ENCODE data around the gene XDH. TPM values are rescaled to one million over a fixed set of nuclear protein-coding genes. Genes with fewer than 3 reads are reported as not detected.

The XDH gene
- total RNA-seq, 1 experiment from 2014 or later: 0.91 TPM

DNA sequence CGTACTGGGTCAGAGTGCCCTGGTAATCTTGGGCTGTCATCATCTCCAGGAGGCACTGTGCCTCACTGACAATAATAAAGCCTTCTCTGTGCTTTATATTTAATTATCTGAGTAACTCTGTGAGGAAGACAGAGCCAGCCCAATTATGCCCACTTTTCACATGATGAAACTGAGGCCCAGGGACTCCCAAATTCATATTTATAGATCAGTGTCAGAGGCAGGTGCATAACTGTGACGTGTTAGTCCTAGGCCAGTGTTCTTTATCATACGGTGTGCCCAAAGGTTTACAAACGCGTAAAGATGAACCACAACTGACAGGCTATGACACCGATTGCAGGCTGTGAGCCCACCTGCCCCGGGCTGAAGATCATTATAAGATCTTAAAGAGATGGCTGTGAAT lies 65.4 kb downstream of the XDH start:
- Histone ChIP-seq H3K4me1 (ENCODE audit: insufficient read depth, low read length) (no peaks in the 10 kb centered on the region), H2AFZ (ENCODE audit: low read length) (no peak overlapping the region), H3K9ac (ENCODE audit: low read length) (no peak overlapping the region), H3K4me2 (ENCODE audit: low read length) (no peak overlapping the region), H3K36me3 (ENCODE audit: low read depth, low read length) (no peaks in the 10 kb centered on the region), H3K4me3 (ENCODE audit: low read length) (no peak overlapping the region), H3K79me2 (ENCODE audit: low read length) (no peaks in the 10 kb centered on the region), H3K27me3 (ENCODE audit: low read length) (no peaks in the 10 kb centered on the region), H3F3A (ENCODE audit: low read length, unreplicated experiment) (no peaks in the 10 kb centered on the region), H3K9me2 (replicated peaks; ENCODE audit: low read length) (no peaks in the 10 kb centered on the region), H3K9me3 (ENCODE audit: low read length) (no peaks in the 10 kb centered on the region), H4K20me1 (ENCODE audit: low read length) (no peaks in the 10 kb centered on the region), H3K27ac (ENCODE audit: low read length) (no peak overlapping the region)
- no TSS peak for BruUV-seq (replicated peaks)
- ATAC-seq (no peak), DNase-seq (no peak)
- ChIA-PET CTCF (no interaction called here), POLR2A (ENCODE audit: unreplicated experiment) (no interaction called here)
- intact Hi-C loops (cut with micrococcal nuclease): no loop called here
- TF ChIP-seq EZH2 (IDR thresholded peaks at IDR 0.05; ENCODE audit: low read length, unreplicated experiment) (no peak), EZH2phosphoT487 (IDR thresholded peaks at IDR 0.05; ENCODE audit: borderline replicate concordance, low read length) (no peak)
- TF ChIP-seq, protein P1, sequence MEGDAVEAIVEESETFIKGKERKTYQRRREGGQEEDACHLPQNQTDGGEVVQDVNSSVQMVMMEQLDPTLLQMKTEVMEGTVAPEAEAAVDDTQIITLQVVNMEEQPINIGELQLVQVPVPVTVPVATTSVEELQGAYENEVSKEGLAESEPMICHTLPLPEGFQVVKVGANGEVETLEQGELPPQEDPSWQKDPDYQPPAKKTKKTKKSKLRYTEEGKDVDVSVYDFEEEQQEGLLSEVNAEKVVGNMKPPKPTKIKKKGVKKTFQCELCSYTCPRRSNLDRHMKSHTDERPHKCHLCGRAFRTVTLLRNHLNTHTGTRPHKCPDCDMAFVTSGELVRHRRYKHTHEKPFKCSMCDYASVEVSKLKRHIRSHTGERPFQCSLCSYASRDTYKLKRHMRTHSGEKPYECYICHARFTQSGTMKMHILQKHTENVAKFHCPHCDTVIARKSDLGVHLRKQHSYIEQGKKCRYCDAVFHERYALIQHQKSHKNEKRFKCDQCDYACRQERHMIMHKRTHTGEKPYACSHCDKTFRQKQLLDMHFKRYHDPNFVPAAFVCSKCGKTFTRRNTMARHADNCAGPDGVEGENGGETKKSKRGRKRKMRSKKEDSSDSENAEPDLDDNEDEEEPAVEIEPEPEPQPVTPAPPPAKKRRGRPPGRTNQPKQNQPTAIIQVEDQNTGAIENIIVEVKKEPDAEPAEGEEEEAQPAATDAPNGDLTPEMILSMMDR (conservative IDR thresholded peaks at IDR 0.05; ENCODE audit: low read depth, low read length): no peak

DNA sequence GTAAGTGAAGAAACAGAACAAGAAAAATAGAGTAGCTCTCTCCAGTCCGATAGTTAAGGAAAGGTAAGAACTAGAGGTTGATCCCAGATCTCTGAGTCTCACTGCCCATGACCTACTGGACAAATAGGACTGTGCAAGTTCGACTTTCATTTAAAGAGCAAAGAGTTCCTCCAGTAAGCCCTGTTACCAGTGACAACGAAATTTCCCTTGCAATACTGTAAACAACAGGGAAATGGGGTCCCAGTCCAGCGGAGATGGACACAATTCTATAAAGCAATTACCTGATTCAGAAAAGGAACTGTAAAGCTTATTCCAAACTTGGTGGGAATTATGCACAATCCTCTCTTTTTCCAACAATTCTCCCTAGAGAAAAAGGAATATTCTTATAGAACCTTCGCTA lies 65.9 kb downstream of the XDH start:
- ATAC-seq (no peak), DNase-seq (no peak)
- H3K4me1 ChIP-seq (ENCODE audit: insufficient read depth, low read length): no peaks in the 10 kb centered on the region
- no peaks in the 10 kb centered on the region for H3K9me3 ChIP-seq (ENCODE audit: low read length)
- no peaks in the 10 kb centered on the region for H3K36me3 ChIP-seq (ENCODE audit: low read depth, low read length)
- H3F3A ChIP-seq (ENCODE audit: low read length, unreplicated experiment): no peaks in the 10 kb centered on the region
- no peak overlapping the region for H3K4me3 ChIP-seq (ENCODE audit: low read length)
- H3K79me2 ChIP-seq (ENCODE audit: low read length): no peaks in the 10 kb centered on the region
- CTCF ChIA-PET: no interaction called here
- H3K9me2 ChIP-seq (replicated peaks; ENCODE audit: low read length): no peaks in the 10 kb centered on the region
- POLR2A ChIA-PET (ENCODE audit: unreplicated experiment): no interaction called here
- TF ChIP-seq, protein P1 (conservative IDR thresholded peaks at IDR 0.05; ENCODE audit: low read depth, low read length): no peak
- TF ChIP-seq EZH2phosphoT487 (IDR thresholded peaks at IDR 0.05; ENCODE audit: borderline replicate concordance, low read length) (no peak), EZH2 (IDR thresholded peaks at IDR 0.05; ENCODE audit: low read length, unreplicated experiment) (no peak)
- no TSS peak for BruUV-seq (replicated peaks)
- intact Hi-C loops (cut with micrococcal nuclease): no loop called here
- no peak overlapping the region for H2AFZ ChIP-seq (ENCODE audit: low read length)
- no peak overlapping the region for H3K4me2 ChIP-seq (ENCODE audit: low read length)
- H4K20me1 ChIP-seq (ENCODE audit: low read length): no peaks in the 10 kb centered on the region
- no peak overlapping the region for H3K27ac ChIP-seq (ENCODE audit: low read length)
- no peak overlapping the region for H3K9ac ChIP-seq (ENCODE audit: low read length)
- no peaks in the 10 kb centered on the region for H3K27me3 ChIP-seq (ENCODE audit: low read length)

DNA sequence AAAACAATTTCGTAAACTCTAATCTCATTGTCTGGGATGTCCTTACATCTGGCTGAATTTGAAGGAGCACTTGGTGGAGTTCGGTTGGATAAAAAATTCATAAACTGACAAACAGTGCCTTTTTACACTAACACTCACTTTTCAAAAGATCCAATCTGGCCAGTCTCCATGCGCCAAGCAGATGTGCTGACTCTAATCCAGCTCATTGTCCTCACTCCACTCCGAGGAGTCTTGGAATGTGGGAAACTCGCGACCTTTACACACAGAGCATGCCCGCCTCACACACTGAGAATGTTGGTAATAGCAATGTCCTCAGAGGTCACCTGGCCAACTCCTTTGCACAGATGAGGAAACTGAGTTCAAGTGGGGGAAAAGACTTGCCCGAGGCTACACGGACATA lies 66.8 kb downstream of the XDH start:
- Histone ChIP-seq H3K4me2 (ENCODE audit: low read length) (no peak overlapping the region), H3K79me2 (ENCODE audit: low read length) (no peaks in the 10 kb centered on the region), H3K27ac (ENCODE audit: low read length) (no peak overlapping the region), H3K4me1 (ENCODE audit: insufficient read depth, low read length) (no peaks in the 10 kb centered on the region), H4K20me1 (ENCODE audit: low read length) (no peaks in the 10 kb centered on the region), H3K27me3 (ENCODE audit: low read length) (no peaks in the 10 kb centered on the region), H3K9me2 (replicated peaks; ENCODE audit: low read length) (no peaks in the 10 kb centered on the region), H3F3A (ENCODE audit: low read length, unreplicated experiment) (no peaks in the 10 kb centered on the region), H2AFZ (ENCODE audit: low read length) (no peak overlapping the region), H3K9ac (ENCODE audit: low read length) (no peak overlapping the region), H3K4me3 (ENCODE audit: low read length) (no peak overlapping the region), H3K9me3 (ENCODE audit: low read length) (no peaks in the 10 kb centered on the region), H3K36me3 (ENCODE audit: low read depth, low read length) (no peaks in the 10 kb centered on the region)
- ChIA-PET CTCF (no interaction called here), POLR2A (ENCODE audit: unreplicated experiment) (no interaction called here)
- no peak for TF ChIP-seq EZH2phosphoT487 (IDR thresholded peaks at IDR 0.05; ENCODE audit: borderline replicate concordance, low read length)
- TF ChIP-seq, protein P1 (conservative IDR thresholded peaks at IDR 0.05; ENCODE audit: low read depth, low read length): no peak
- TF ChIP-seq EZH2 (IDR thresholded peaks at IDR 0.05; ENCODE audit: low read length, unreplicated experiment): no peak
- intact Hi-C loops (cut with micrococcal nuclease): no loop called here
- no peak for DNase-seq
- no peak for ATAC-seq
- BruUV-seq (replicated peaks): no TSS peak
